Endothelial cell (in vitro differentiated cells): ENCODE data around the gene PSMD10. TPM values are rescaled to one million over a fixed set of nuclear protein-coding genes. Genes with fewer than 3 reads are reported as not detected.
A peak's percentile ranks its signal among the peaks of the same experiment; 100 is the strongest.

Experiments
- DNase-seq: peaks from one replicate; pipeline ENCODE4 v3.0.0; 2021; ENCODE audit warnings: low spot score
- H3K27ac Mint-ChIP-seq: one replicate; pipeline ENCODE4 v1.8.0; 2021; ENCODE audit warnings: mixed read lengths, inconsistent platforms; ENCODE audit not compliant: unreplicated experiment
- H3K27me3 Mint-ChIP-seq: one replicate; pipeline ENCODE4 v1.8.0; 2021; ENCODE audit warnings: mild to moderate bottlenecking, moderate library complexity, mixed read lengths, inconsistent platforms; ENCODE audit not compliant: unreplicated experiment
- H3K36me3 Mint-ChIP-seq: one replicate; pipeline ENCODE4 v1.8.0; 2021; ENCODE audit warnings: mild to moderate bottlenecking, low read depth, mixed read lengths, inconsistent platforms; ENCODE audit not compliant: unreplicated experiment
- H3K4me1 Mint-ChIP-seq: one replicate; pipeline ENCODE4 v1.8.0; 2021; ENCODE audit warnings: mild to moderate bottlenecking, mixed read lengths, inconsistent platforms; ENCODE audit not compliant: unreplicated experiment
- H3K4me3 Mint-ChIP-seq: one replicate; pipeline ENCODE4 v1.8.0; 2021; ENCODE audit warnings: mild to moderate bottlenecking, mixed read lengths, inconsistent platforms; ENCODE audit not compliant: unreplicated experiment
- H3K9me3 Mint-ChIP-seq: one replicate; pipeline ENCODE4 v1.8.0; 2021; ENCODE audit warnings: mixed read lengths, inconsistent platforms; ENCODE audit not compliant: unreplicated experiment
- CTCF ChIP-seq: fragments of 200-600 bp; sonication (generic); IDR thresholded peaks from one replicate; pipeline ENCODE4 v1.5.0; 2021; ENCODE audit warnings: antibody characterized with exemption; ENCODE audit not compliant: unreplicated experiment
- total RNA-seq: library from RNA; stranded (reverse); fragmentation: NEBNext Ultra II Directional; extraction: Animal tissue kit (Norgen Biotek cat#: 25700); gene quantifications from one replicate; pipeline ENCODE4 v1.2.1, GENCODE V29; 2021; ENCODE audit not compliant: unreplicated experiment

PSMD10 gene
- total RNA-seq, 1 donor from 2014 or later = 49.2 TPM

- peak overlapping the region; percentile 3 for H3K4me3 Mint-ChIP-seq
- TF ChIP-seq CTCF = no peak
- H3K4me1 Mint-ChIP-seq = peaks cover 23% of the 10 kb centered on the region
- DNase-seq = no peak
- H3K9me3 Mint-ChIP-seq = no peaks in the 10 kb centered on the region
- peak overlapping the region; percentile 76 for H3K27ac Mint-ChIP-seq
- H3K36me3 Mint-ChIP-seq = no peaks in the 10 kb centered on the region
- H3K27me3 Mint-ChIP-seq = no peaks in the 10 kb centered on the region
These were observed 40.1 kb upstream of the PSMD10 start for GRCh38 chrX:108131471-108131870.

GRCh38 chrX:108130889-108131288 is 39.5 kb upstream of the PSMD10 start:
- Mint-ChIP-seq H3K9me3 (no peaks in the 10 kb centered on the region), H3K4me1 (peaks cover 27% of the 10 kb centered on the region), H3K27me3 (no peaks in the 10 kb centered on the region), H3K4me3 (no peak overlapping the region), H3K36me3 (no peaks in the 10 kb centered on the region), H3K27ac (peak overlapping the region; percentile 76)
- no peak for TF ChIP-seq CTCF
- DNase-seq = no peak

- no peaks in the 10 kb centered on the region for H3K9me3 Mint-ChIP-seq
- no peak for DNase-seq
- no peak overlapping the region for H3K4me3 Mint-ChIP-seq
- TF ChIP-seq CTCF = no peak
- H3K36me3 Mint-ChIP-seq = no peaks in the 10 kb centered on the region
- H3K27ac Mint-ChIP-seq = peak overlapping the region; percentile 88
- peaks cover 32% of the 10 kb centered on the region for H3K4me1 Mint-ChIP-seq
- H3K27me3 Mint-ChIP-seq = no peaks in the 10 kb centered on the region
These were observed 35.8 kb upstream of the PSMD10 start for GRCh38 chrX:108127152-108127551.

DNA sequence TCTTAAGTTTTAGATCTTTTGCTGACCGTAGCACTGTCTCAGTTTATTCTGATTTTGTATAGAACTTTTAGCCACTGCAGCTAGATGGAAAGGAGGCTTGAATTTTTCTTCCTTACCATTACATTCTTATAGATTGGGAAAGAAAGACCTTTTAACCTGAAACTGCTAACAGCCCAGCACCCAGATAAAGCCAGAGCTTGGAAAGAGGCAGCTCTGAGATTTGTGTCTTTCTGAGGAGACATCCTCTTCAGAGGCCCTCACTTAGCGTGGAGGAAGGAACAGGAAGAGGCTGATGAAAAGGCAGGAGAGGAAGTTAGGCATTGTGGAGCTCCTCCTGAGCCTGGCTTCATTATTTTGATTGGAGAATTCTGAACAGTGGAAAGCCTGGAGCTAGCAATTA is 35.3 kb upstream of the PSMD10 start:
- no peak for TF ChIP-seq CTCF
- Mint-ChIP-seq H3K9me3 (no peaks in the 10 kb centered on the region), H3K36me3 (no peaks in the 10 kb centered on the region), H3K4me3 (no peak overlapping the region), H3K4me1 (peaks cover 31% of the 10 kb centered on the region), H3K27ac (peak overlapping the region; percentile 88), H3K27me3 (no peaks in the 10 kb centered on the region)
- DNase-seq = no peak

DNA sequence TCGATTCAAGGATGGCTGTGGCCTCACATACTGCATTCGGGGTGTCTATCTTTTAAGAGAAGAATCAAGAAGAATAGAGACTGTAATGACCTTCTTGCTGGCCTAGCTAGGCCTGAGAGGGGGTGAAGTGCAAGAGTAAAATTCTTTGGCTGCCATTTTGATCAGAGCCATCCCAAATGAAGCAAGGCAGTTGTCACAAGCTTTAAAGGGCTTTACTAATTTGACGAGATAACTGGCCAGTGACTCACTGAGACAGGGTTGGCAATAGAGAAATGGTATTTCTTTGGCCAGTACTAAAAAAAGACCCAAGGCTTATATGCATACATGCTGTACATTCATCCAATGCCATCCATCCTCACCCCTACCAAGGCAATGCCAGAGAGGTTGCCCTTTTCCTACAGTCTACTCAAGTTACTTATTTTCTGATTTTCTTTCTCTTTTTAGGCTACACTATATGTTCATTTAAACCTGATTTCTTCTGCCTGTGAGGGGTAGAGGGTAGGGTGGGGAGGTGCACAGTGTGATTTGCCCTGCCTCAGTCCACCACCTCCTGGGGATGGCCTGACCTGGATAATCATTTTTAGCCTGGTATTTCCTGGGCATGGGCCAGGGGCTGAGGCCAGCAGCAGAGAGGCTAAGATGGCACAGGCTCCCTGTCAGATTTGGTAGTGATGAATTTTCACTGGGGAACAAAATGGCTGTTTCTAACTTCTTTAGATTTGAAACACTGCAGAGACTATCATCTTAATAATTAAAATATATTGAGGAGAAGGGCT is 32.4 kb upstream of the PSMD10 start:
- DNase-seq = no peak
- Mint-ChIP-seq H3K27ac (peak overlapping the region; percentile 41), H3K9me3 (no peaks in the 10 kb centered on the region), H3K36me3 (no peaks in the 10 kb centered on the region), H3K27me3 (no peaks in the 10 kb centered on the region), H3K4me3 (no peak overlapping the region), H3K4me1 (peaks cover 41% of the 10 kb centered on the region)
- no peak for TF ChIP-seq CTCF
